SU-DHL-6 (cell line): ENCODE data around the gene S100A9.

Experiments
- H2AFZ ChIP-seq: fragments of 200-600 bp; sonication (generic); 2 replicates; pipeline ENCODE4 v1.6.1; 2014; ENCODE audit warnings: low read depth, mild to moderate bottlenecking, moderate library complexity, mixed read lengths, antibody characterized with exemption, low read length; ENCODE audit not compliant: severe bottlenecking
- H3F3A ChIP-seq: fragments of 200-600 bp; shearing (Covaris generic); 2 replicates; pipeline ENCODE4 v1.6.0; 2016; ENCODE audit warnings: antibody characterized with exemption, mild to moderate bottlenecking; ENCODE audit not compliant: insufficient read depth
- H3K27ac ChIP-seq: fragments of 200-600 bp; sonication (generic); 2 replicates; pipeline ENCODE4 v1.5.1; 2016; ENCODE audit warnings: low read depth, mild to moderate bottlenecking, low read length, moderate library complexity, mixed read lengths
- H3K27me3 ChIP-seq: fragments of 200-600 bp; sonication (generic), shearing (Covaris generic); 2 replicates; pipeline ENCODE4 v1.6.0; 2014; ENCODE audit warnings: mild to moderate bottlenecking, low read length
- H3K36me3 ChIP-seq: fragments of 200-600 bp; sonication (generic); 2 replicates; pipeline ENCODE4 v1.6.1; 2014; ENCODE audit warnings: mild to moderate bottlenecking, low read length, mixed read lengths
- H3K4me2 ChIP-seq: fragments of 300-600, 200-600 bp; shearing (Covaris generic), sonication (generic); 2 replicates; pipeline ENCODE4 v1.6.0; 2014; ENCODE audit warnings: low read length, low read depth, mild to moderate bottlenecking; ENCODE audit not compliant: poor library complexity, severe bottlenecking
- H3K4me3 ChIP-seq: fragments of 200-600 bp; sonication (generic); 2 replicates; pipeline ENCODE4 v1.5.1; 2014; ENCODE audit warnings: antibody characterized with exemption, low read length, mild to moderate bottlenecking, mixed read lengths; ENCODE audit not compliant: insufficient read depth, poor library complexity, severe bottlenecking
- H3K79me2 ChIP-seq: fragments of 200-600 bp; sonication (generic); 2 replicates; pipeline ENCODE4 v1.6.1; 2014; ENCODE audit warnings: mild to moderate bottlenecking, low read length, moderate library complexity; ENCODE audit not compliant: insufficient read depth
- H3K9ac ChIP-seq: fragments of 200-600 bp; sonication (generic); 2 replicates; pipeline ENCODE4 v1.7.0; 2014; ENCODE audit warnings: mild to moderate bottlenecking, low read length
- H3K9me2 ChIP-seq: fragments of 200-600 bp; sonication (generic); replicated peaks from 2 replicates; pipeline ENCODE4 v1.6.1; 2014; ENCODE audit warnings: low read length; ENCODE audit not compliant: insufficient read depth
- H3K9me3 ChIP-seq: fragments of 200-600 bp; sonication (generic); 2 replicates; pipeline ENCODE4 v1.6.1; 2014; ENCODE audit warnings: low read length, mixed read lengths; ENCODE audit not compliant: insufficient read depth
- H4K20me1 ChIP-seq: fragments of 200-600 bp; sonication (generic); 2 replicates; pipeline ENCODE4 v1.6.1; 2014; ENCODE audit warnings: low read depth, mild to moderate bottlenecking, antibody characterized with exemption, low read length, moderate library complexity, mixed read lengths
- CTCF ChIP-seq: fragments of 200-600 bp; sonication (generic); IDR thresholded peaks from one replicate; pipeline ENCODE4 v1.5.1; 2017; ENCODE audit warnings: antibody characterized with exemption, mild to moderate bottlenecking, low read length, moderate library complexity; ENCODE audit not compliant: insufficient read depth, poor library complexity, severe bottlenecking
- EZH2phosphoT487 ChIP-seq: fragments of 200-600 bp; sonication (generic), shearing (Covaris generic); conservative IDR thresholded peaks from 2 replicates; pipeline ENCODE4 v1.6.1; 2018; ENCODE audit warnings: mild to moderate bottlenecking, antibody characterized with exemption, low read length, moderate library complexity, mixed read lengths

S100A9 gene

GRCh38 chr1:153360592-153361479 is 3.2 kb downstream of the S100A9 start:
- H3K9me2 ChIP-seq: no peaks in the 10 kb centered on the region
- no peak overlapping the region for H3K27ac ChIP-seq
- no peaks in the 10 kb centered on the region for H4K20me1 ChIP-seq
- no peak overlapping the region for H3K4me3 ChIP-seq
- TF ChIP-seq EZH2phosphoT487: no peak
- no peak for TF ChIP-seq CTCF
- H2AFZ ChIP-seq: no peak overlapping the region
- no peaks in the 10 kb centered on the region for H3K27me3 ChIP-seq
- no peaks in the 10 kb centered on the region for H3K79me2 ChIP-seq
- H3F3A ChIP-seq: no peaks in the 10 kb centered on the region
- no peaks in the 10 kb centered on the region for H3K36me3 ChIP-seq
- H3K9me3 ChIP-seq: no peaks in the 10 kb centered on the region
- H3K4me2 ChIP-seq: no peak overlapping the region
- no peak overlapping the region for H3K9ac ChIP-seq

DNA sequence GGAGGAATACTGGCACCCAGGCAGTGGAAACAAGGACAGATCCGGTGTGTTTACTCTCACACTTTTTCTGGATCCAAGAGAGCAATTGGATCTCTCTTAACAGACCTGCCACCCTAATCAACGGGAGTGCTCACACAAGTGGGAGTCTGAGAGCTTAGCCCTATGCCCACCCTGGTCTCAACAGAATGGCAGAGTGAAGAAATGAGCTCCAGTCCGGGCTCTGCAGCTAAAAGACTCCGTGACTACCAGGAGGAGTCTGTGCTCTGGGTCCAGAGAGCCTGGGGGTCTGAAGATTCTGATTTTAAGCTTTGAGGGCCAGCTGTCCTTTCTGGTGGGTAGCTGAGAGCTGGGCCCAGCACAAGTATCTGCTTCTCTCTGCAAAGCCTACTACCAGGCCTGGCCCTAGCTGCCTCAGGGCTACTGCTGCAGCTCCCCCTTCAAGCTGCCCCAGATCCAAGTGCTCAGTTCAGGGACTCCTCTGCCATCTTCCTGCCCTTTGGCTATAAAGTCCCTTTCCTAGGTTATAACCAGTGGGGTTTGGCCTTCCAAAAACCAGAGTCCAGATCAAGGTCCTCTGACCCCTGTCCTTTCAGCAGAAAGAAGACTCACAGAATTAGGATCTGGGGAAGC is 3.9 kb downstream of the S100A9 start:
- H3K27me3 ChIP-seq: no peaks in the 10 kb centered on the region
- H3K4me2 ChIP-seq: no peak overlapping the region
- H3K36me3 ChIP-seq: no peaks in the 10 kb centered on the region
- no peak overlapping the region for H3K27ac ChIP-seq
- H3K9me2 ChIP-seq: no peaks in the 10 kb centered on the region
- TF ChIP-seq EZH2phosphoT487: no peak
- no peak for TF ChIP-seq CTCF
- no peaks in the 10 kb centered on the region for H3F3A ChIP-seq
- no peak overlapping the region for H3K4me3 ChIP-seq
- no peaks in the 10 kb centered on the region for H3K79me2 ChIP-seq
- H3K9ac ChIP-seq: no peak overlapping the region
- no peaks in the 10 kb centered on the region for H3K9me3 ChIP-seq
- no peak overlapping the region for H2AFZ ChIP-seq
- no peaks in the 10 kb centered on the region for H4K20me1 ChIP-seq

DNA sequence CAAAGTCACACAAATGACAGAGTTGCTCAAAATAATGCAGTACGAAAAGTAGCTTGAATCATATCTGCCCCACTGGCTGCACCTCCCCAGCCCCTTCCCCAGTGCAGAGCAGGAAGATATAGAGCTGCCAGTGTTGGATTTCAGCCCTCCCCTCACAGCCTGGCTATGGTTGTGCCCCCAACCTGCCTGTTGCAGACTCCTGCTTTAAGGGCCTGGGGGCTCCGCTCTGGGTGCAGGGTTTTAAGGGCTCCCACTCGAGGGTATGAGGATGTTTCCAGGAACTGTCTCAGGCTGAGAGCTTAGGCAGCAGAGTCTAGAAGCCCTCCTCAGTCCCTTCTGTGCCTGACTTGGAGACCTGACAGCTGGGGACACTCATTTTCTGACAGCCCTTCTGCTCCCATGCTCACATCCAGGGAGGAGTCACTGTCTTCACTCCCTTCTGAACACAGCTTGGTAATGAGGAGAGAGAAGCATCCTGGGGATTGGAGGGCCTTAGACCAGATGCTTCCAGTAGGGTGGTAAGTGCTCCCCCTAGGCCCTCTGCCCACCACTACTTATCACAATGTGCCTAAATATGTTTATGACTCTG is 4.6 kb downstream of the S100A9 start:
- TF ChIP-seq EZH2phosphoT487 (no peak), CTCF (no peak)
- H3F3A ChIP-seq: no peaks in the 10 kb centered on the region
- no peaks in the 10 kb centered on the region for H3K36me3 ChIP-seq
- H3K9ac ChIP-seq: no peak overlapping the region
- H4K20me1 ChIP-seq: no peaks in the 10 kb centered on the region
- H3K27me3 ChIP-seq: no peaks in the 10 kb centered on the region
- H3K27ac ChIP-seq: no peak overlapping the region
- H3K79me2 ChIP-seq: no peaks in the 10 kb centered on the region
- no peak overlapping the region for H2AFZ ChIP-seq
- no peak overlapping the region for H3K4me2 ChIP-seq
- no peaks in the 10 kb centered on the region for H3K9me2 ChIP-seq
- H3K4me3 ChIP-seq: no peak overlapping the region
- H3K9me3 ChIP-seq: no peaks in the 10 kb centered on the region
